NCI-H2081 treated with DMSO at 0.1 percent for 48 hours (cell line): ENCODE measurements around the gene ITPR1.
"Not testable (repeated sequence)": the region's sequence is repeated elsewhere in the genome, so short reads cannot be mapped to it uniquely, and the experiment has no call there.

Source experiments
- DNase-seq: peaks from one replicate; lab custom pipeline; 2025; lab: John Stamatoyannopoulos, UW

Gene ITPR1

DNA sequence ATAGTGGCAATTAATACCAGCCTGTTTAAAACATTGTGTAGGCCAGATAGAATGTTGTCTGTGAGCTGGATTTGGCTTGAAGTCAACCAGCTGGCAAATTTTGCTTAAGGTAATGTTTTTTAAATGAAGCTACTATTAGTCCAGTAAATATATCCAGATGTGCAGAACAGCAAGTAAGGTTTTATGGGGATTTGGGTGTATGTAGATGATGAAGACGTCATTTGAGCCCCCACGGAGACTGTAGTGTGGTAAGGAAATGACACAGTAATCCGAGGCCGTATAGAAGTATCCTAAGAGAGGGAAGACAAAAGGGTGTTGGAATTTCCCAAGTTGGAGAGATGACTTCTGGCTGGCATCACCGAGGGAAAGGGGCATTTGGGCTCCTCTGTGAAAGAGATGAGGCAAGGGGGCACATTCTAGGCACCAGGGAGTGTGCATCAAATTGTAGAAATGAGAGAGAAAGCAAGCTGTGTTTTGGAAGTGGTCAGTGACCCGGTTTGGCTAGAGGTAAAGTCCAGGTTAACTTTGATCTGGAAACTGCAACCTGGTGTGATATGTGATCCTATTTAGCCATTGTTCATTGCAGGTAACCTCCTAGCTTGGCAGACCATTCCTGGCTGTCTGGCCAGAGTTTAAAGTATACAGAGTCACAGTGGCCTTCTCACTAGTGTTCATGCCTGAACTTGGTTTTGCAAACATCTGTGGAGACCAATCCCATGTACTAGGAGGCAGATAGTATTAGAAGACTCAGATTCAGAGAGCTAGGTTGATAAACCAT is 104.2 kb downstream of the ITPR1 start:
- DNase-seq = no peak

DNA sequence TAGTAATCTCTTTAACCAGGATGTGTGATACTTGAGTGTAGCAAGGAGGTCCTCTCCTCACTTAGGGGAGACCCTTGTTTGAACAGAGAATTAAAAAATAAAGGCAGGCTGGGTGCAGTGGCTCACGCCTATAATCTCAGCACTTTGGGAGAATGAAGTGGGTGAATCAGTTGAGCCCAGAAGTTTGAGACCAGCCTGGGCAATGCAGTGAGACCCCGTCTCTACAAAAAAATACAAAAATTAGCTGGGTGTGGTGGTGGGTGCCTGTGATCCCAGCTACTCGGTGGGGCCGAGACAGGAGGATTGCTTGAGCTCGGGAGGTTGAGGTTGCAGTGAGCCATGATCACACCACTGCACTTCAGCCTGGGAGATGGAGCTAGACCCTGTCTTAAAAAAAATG is 105.1 kb downstream of the ITPR1 start:
- DNase-seq = not testable (repeated sequence)

DNA sequence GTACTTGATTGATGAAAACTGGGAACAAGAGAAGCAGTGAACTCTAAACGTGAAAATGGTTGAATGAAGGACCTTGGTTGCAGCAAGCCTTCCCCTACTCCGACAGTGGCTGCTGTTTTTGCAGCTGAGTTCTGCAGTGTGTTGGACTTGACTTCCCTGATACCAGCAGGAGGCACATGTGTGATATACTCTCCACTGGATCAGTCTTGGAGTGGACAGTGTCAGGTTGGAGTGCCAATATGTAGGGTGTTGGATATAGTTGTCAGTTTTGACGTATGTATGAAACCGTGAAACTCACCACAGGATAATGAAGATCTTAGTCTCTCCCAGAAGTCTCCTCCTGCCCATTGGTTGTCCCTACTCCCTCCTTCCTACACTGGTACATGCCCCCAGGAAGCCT is 106.5 kb downstream of the ITPR1 start:
- DNase-seq = no peak

DNA sequence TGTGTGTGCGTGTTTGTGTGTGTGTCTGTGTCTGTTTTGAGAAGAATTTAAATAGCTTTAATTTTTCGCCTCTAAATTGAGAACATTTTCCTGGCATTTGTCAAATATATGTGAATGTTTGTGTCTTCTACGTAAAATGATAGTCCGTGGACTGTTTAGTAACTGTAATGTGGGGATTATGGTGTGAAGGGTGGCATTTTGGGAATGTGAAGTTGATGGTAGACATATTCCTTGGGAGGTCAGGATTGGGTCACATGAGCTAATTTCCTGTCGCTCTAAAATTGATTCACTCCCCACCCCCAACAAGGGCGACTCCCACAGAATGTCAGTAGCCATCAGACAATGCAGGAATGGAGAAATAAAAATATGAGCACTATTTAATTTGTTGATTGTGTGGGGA is 107.3 kb downstream of the ITPR1 start:
- no peak for DNase-seq

DNA sequence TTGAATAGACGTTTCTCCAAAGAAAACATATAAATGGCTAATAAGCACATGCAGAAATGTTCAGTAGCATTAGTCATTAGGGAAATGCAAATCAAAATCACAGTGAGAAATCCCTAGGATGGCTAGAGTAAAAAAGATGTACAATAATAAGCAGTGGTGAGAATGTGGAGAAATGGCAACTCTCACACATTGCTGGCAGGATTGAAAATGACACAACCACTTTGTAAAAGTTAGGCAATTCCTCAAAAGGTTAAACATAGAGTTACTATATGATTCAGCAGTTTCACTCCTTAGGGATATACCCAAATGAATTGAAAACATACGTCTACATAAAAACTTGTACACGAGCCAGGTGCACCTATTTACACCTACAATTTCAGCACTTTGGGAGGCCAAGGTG is 108.7 kb downstream of the ITPR1 start:
- no peak for DNase-seq

DNA sequence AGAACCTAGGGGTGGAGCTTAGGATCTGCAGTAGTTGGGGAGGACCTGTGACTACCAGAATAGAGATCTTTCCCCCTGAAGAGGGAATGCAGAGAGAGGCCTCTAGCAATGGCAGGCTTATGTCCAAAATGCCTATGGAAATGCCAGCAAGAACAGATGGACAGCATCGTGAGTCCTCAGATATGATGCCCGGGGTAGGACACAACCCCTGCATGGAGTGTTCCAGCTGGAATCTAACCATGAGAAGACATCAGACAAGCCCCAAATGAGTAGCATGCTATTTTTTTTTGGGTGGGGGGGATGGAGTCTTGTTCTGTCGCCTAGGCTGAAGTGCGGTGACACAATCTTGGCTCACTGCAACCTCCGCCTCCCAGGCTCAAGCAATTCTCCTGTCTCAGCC is 111.5 kb downstream of the ITPR1 start:
- no peak for DNase-seq

DNA sequence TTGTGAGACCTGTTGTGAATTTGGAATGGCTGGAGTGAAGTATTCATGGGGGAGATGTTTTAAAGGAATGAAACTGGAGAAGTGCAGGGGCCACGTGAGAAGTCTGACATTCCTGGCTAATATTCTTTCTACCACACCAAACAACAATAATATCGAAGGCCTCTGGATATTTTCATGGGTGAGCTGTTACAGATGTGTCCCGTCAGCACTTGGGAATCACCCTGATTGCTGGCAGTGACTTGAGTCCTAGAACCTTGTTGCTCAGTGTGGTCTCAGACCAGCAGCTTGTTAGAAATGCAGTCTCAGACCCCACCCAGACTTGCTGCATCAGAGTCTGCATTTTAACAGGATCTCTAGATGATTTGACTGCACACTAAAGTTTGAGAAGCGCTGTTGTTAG is 113.8 kb downstream of the ITPR1 start:
- DNase-seq = no peak

DNA sequence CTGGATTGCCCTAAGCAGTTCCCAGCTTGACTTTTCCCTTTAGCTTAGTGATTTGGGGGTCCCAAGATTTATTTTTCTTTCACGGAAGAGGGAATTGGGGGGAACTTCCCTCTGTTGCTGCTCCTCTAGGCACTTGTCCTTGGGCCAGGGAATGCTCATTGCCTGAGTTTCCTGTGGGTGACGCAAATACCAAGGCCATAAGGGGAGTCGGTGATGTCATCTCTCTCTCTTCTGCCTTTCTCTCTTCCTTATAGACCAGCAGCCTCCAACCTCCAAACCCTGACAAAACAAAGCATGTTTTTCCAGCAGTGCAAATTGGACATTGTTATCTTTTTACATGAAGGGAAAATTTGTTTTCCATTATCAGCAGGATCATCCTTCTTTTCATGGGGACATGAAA is 120.2 kb downstream of the ITPR1 start:
- no peak for DNase-seq

DNA sequence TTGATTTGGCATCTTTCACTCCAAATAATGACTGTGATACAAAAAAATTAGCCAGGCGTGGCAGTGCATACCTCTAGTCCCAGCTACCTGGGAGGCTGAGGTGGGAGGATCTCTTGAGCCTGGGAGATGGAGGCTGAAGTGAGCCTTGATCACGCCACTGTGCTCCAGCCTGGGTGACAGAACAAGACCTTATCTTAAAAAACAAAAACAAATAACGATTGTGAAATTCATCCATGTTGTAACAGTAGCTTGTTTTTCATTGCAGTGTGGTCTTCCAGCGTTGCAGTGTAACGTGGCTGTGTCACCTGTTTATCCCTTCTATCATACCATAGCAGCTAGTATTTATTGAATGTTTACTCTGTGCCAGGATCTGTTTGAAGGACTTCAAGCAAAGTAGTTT is 120.9 kb downstream of the ITPR1 start:
- DNase-seq = no peak

- DNase-seq = no peak
These were observed 121.8 kb downstream of the ITPR1 start for GRCh38 chr3:4614927-4615326.

- no peak for DNase-seq
These were observed 122.6 kb downstream of the ITPR1 start for GRCh38 chr3:4615750-4616149.

GRCh38 chr3:4623421-4623999 is 130.4 kb downstream of the ITPR1 start:
- DNase-seq = no peak

- DNase-seq = no peak
These were observed 134.7 kb downstream of the ITPR1 start for GRCh38 chr3:4627651-4628375.

GRCh38 chr3:4629095-4630007 is 136.2 kb downstream of the ITPR1 start:
- DNase-seq = no peak

- DNase-seq = no peak
These were observed 140.2 kb downstream of the ITPR1 start for GRCh38 chr3:4633078-4634004.

DNA sequence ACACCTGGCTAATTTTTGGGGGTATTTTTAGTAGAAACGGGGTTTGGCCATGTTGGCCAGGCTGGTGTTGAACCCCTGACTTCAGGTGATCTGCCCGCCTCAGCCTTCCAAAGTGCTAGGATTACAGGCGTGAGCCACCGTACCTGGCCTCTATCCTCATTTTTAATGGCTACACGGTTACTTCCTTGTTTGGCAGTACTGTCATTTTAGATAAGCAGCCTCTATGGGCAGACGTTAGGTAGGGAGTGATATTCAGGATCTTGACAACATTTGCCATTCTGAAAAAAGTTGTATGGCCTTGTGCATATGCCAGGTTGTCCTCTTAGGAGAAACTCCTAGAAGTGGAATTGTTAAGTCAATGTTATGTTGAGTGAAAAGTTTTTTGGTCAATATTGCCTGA is 141.7 kb downstream of the ITPR1 start:
- no peak for DNase-seq

DNA sequence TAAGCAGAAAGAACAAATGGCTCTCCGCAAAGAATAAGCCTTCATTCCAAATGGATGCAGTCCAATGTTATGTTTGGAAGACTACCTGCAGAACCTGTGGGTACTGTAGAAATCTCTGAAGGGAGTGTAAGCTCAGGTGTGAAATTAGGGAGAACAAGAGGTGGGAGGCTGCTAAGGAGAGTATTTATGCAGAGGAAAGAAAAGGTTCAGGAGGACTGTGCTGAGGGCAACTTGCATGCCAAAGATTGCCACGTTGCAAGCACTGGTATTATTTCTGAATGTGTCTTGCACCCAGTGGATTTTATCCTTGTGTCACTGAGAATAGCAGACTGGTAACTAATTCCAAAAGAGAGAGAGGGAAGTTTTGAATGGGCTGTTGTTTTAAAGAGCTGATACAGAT is 144.1 kb downstream of the ITPR1 start:
- no peak for DNase-seq

DNA sequence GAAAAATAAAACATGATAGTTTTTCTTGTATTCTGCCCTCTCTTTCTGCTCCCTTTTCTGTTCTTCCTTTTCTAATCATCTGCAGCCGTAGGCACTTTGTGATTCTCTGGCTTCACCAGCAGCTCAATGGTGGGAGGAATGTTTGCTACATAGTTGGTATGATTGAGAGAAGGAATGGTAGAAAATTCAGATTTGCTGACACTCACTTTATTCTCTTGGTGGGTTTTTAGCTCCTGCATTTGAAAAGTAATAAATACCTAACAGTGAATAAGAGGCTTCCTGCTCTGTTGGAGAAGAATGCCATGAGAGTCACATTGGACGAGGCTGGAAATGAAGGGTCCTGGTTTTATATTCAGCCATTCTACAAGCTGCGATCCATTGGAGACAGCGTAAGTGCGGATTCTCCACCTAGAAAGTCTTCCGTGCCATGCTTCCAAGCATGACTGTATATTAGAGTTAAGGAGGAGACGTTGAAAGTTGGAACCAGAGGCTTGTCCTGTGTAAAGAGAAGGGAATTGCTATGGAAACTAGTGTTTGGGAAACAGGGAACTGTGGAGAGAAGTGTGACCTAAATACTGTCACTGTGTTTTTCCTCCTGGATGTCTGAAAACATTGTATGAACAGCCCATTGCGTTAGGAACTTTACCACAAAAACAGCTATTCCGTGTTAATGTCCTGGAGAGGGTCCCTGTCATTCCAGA is 148.9 kb downstream of the ITPR1 start:
- DNase-seq = no peak

DNA sequence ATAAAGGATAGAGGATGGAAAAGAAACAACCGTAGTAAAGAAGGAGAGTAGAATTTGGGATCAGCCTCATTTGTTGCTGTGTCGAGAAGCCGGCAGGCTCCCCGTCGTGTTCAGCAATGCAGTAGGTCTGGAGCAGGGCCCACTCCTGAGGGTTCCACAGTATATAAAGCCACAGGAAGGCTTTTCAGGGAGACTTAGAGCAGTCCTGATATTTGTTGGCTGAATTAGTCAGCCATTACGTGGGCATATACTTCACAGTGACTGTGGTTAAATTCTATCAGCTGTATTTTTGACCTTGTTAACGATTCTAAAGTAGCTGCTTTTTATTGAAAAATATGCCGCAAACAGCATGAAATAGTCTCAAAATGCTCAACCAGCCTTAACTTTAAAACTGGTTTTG is 149.5 kb downstream of the ITPR1 start:
- no peak for DNase-seq

- no peak for DNase-seq
These were observed 150.9 kb downstream of the ITPR1 start for GRCh38 chr3:4643904-4644547.
